Fibroblast of mammary gland (primary cell): ENCODE data around the gene MTMR3.

Experiments
- DNase-seq: peaks from one replicate; pipeline ENCODE4 v3.0.0-alpha.2; 2010; ENCODE audit warnings: low read depth
- H3K4me3 ChIP-seq: 2 replicates; pipeline ENCODE4 v1.5.1; 2011; ENCODE audit warnings: low read depth, mild to moderate bottlenecking, low read length, moderate library complexity; ENCODE audit not compliant: control insufficient read depth
- TF ChIP-seq, protein P1 (sequence below): conservative IDR thresholded peaks from 2 replicates; pipeline ENCODE4 v1.5.1; 2011; ENCODE audit warnings: low read depth, low read length, inconsistent platforms; ENCODE audit not compliant: control insufficient read depth, insufficient read depth

The MTMR3 gene

GRCh38 chr22:30023099-30023660 is 140.2 kb downstream of the MTMR3 start:
- peak; percentile 28 for DNase-seq
- TF ChIP-seq, protein P1, sequence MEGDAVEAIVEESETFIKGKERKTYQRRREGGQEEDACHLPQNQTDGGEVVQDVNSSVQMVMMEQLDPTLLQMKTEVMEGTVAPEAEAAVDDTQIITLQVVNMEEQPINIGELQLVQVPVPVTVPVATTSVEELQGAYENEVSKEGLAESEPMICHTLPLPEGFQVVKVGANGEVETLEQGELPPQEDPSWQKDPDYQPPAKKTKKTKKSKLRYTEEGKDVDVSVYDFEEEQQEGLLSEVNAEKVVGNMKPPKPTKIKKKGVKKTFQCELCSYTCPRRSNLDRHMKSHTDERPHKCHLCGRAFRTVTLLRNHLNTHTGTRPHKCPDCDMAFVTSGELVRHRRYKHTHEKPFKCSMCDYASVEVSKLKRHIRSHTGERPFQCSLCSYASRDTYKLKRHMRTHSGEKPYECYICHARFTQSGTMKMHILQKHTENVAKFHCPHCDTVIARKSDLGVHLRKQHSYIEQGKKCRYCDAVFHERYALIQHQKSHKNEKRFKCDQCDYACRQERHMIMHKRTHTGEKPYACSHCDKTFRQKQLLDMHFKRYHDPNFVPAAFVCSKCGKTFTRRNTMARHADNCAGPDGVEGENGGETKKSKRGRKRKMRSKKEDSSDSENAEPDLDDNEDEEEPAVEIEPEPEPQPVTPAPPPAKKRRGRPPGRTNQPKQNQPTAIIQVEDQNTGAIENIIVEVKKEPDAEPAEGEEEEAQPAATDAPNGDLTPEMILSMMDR, result no peak
- no peak overlapping the region for H3K4me3 ChIP-seq

- no peak for DNase-seq
- TF ChIP-seq, protein P1, result no peak
- H3K4me3 ChIP-seq, result no peak overlapping the region
Observed at GRCh38 chr22:30024231-30024630, 141.3 kb downstream of the MTMR3 start.

DNA sequence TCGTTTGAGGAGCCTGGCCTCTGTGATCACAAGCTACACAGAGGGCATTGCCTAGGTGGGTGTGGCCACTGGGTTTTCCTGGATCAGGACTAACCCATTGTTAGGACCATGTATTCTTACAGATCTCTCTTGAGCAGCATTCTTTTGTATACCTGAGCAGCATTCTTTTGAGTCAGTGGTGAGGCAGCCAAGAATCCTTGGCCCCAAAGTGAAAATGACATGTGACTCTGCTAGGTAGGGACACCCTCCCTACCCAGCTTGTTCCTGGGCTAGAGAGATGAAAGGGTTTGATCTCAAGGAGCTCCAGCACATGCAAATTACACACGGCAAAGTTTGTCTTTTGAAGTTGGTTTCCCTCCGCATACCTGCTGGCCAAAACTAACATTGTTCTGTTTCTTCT is 142.2 kb downstream of the MTMR3 start:
- DNase-seq, result no peak
- TF ChIP-seq, protein P1, result no peak
- H3K4me3 ChIP-seq, result no peak overlapping the region

- TF ChIP-seq, protein P1, result no peak
Observed at GRCh38 chr22:30026756-30027155, 143.8 kb downstream of the MTMR3 start.

DNA sequence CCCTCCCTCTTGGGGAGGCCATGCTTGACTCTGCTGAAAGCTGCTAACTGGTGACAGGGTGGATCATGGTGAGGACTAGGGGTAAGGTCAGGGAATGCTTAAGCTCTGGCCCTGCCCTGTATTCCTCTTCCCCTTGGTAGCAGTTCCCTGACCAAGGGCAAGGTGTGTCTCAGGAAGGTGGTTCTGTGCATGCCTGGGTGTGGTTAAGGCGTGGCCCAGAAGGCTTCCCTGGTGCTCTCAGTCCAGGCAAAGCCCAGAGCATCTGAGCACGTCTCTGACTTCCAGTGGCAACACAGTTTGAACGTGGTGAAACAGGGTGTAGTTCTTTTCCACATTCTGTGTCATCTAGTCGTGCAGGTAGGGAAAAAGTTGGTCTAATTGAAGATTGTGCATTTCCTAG is 144.2 kb downstream of the MTMR3 start:
- H3K4me3 ChIP-seq, result no peak overlapping the region
- TF ChIP-seq, protein P1, result no peak
- no peak for DNase-seq

More at GRCh38 chr22:30026756-30027155, 143.8 kb downstream of the MTMR3 start:
- no peak for DNase-seq
- no peak overlapping the region for H3K4me3 ChIP-seq

DNA sequence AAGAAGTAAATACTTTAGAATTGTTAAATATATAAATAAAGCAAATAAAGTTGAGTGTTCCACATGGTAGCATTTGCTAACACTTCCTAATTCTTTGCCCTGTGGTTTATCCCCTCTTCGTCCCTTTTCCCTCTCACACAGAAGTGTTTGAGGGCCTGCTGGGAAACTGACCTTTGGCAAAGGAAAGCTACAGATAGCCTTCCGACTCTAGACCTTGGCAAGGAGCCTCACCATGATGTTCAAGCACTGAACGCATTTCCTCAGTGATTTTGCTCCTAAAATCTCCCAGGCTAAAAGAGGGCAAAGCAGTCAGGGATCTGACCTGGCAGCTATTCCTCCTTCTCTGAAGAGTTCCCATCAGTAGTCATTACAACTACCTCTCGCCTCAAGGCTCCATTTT is 144.8 kb downstream of the MTMR3 start:
- no peak overlapping the region for H3K4me3 ChIP-seq
- DNase-seq, result no peak
- TF ChIP-seq, protein P1, result no peak

- TF ChIP-seq, protein P1, result no peak
- no peak overlapping the region for H3K4me3 ChIP-seq
- no peak for DNase-seq
Observed at GRCh38 chr22:30028731-30029130, 145.8 kb downstream of the MTMR3 start.
